GM12864 (cell line): ENCODE data around the gene RIPK4.

Experiments used
- DNase-seq: peaks from one replicate; pipeline ENCODE4 v3.0.0-alpha.2; 2011; ENCODE audit warnings: low read depth
- H3K4me3 ChIP-seq: 2 replicates; pipeline ENCODE4 v1.5.1; 2011; ENCODE audit warnings: mild to moderate bottlenecking, low read depth, low read length, control low read depth
- CTCF ChIP-seq: IDR thresholded peaks from 2 replicates; pipeline ENCODE4 v1.5.1; 2011; ENCODE audit warnings: low read depth, mild to moderate bottlenecking, moderate library complexity, low read length, control low read depth, inconsistent platforms; ENCODE audit errors: missing control alignments

RIPK4 gene

GRCh38 chr21:41713495-41714281 lies 53.2 kb downstream of the RIPK4 start:
- H3K4me3 ChIP-seq, result no peak overlapping the region
- TF ChIP-seq CTCF, result no peak
- no peak for DNase-seq

GRCh38 chr21:41712730-41713129 lies 54.1 kb downstream of the RIPK4 start:
- no peak for TF ChIP-seq CTCF
- no peak overlapping the region for H3K4me3 ChIP-seq
- DNase-seq, result no peak

GRCh38 chr21:41712201-41712600 lies 54.7 kb downstream of the RIPK4 start:
- H3K4me3 ChIP-seq, result no peak overlapping the region
- DNase-seq, result no peak

GRCh38 chr21:41711416-41712007 lies 55.3 kb downstream of the RIPK4 start:
- no peak for TF ChIP-seq CTCF
- H3K4me3 ChIP-seq, result no peak overlapping the region
- no peak for DNase-seq

More at GRCh38 chr21:41712201-41712600, 54.7 kb downstream of the RIPK4 start:
- no peak for TF ChIP-seq CTCF

- no peak for TF ChIP-seq CTCF
- H3K4me3 ChIP-seq, result no peak overlapping the region
- no peak for DNase-seq
Measured at GRCh38 chr21:41710823-41711160, 56.1 kb downstream of the RIPK4 start.

- no peak for DNase-seq
- no peak for TF ChIP-seq CTCF
Measured at GRCh38 chr21:41709965-41710822, 56.7 kb downstream of the RIPK4 start.

More at GRCh38 chr21:41709965-41710822, 56.7 kb downstream of the RIPK4 start:
- no peak overlapping the region for H3K4me3 ChIP-seq
